PC-3 (cell line): Measurements from ENCODE around the gene SMIM1. TPM values are rescaled to one million over a fixed set of nuclear protein-coding genes. Genes with fewer than 3 reads are reported as not detected.

Experiments used
- ATAC-seq: fragments of 200-7000 bp; cut with Tn5 transposase; 2 replicates; pipeline ENCODE4 v1.9.1; 2020; ENCODE audit warnings: mild to moderate bottlenecking, moderate library complexity
- BruUV-seq: library from RNA; stranded (reverse); fragments of 400-500 nt; replicated peaks from 2 replicates; lab custom pipeline; 2021; lab: Mats Ljungman, UMichigan
- CTCF ChIA-PET: fragments of 300-600 bp; sonication (Branson Sonifier 250); formaldehyde crosslinking; loops from one replicate; lab custom pipeline; 2022; ENCODE audit warnings: antibody characterized with exemption; lab: Charles Lee
- POLR2A ChIA-PET: fragments of 300-600 bp; sonication (Branson Sonifier 250); formaldehyde crosslinking; loops from one replicate; lab custom pipeline; 2022; ENCODE audit warnings: antibody characterized with exemption; ENCODE audit not compliant: unreplicated experiment; lab: Charles Lee
- DNase-seq: peaks from one replicate; pipeline ENCODE4 v3.0.0-alpha.2; 2015
- H2AFZ ChIP-seq: fragments of 300-600 bp; sonication (generic); 2 replicates; pipeline ENCODE4 v1.6.0; 2016; ENCODE audit warnings: antibody characterized with exemption, low read length
- H3F3A ChIP-seq: fragments of 300-600 bp; sonication (generic); one replicate; pipeline ENCODE4 v1.6.0; 2017; ENCODE audit warnings: antibody characterized with exemption, low read length, control low read depth, mild to moderate bottlenecking; ENCODE audit not compliant: unreplicated experiment
- H3K27ac ChIP-seq: fragments of 300-600 bp; sonication (generic); 2 replicates; pipeline ENCODE4 v1.5.1; 2016; ENCODE audit warnings: mild to moderate bottlenecking, low read length
- H3K27me3 ChIP-seq: fragments of 300-600 bp; sonication (generic); 2 replicates; pipeline ENCODE4 v1.6.1; 2016; ENCODE audit warnings: low read length, mixed read lengths
- H3K36me3 ChIP-seq: fragments of 300-600 bp; sonication (generic); 2 replicates; pipeline ENCODE4 v1.6.1; 2016; ENCODE audit warnings: low read depth, mixed run types, low read length, mixed read lengths
- H3K4me1 ChIP-seq: fragments of 300-600 bp; sonication (generic); 2 replicates; pipeline ENCODE4 v1.5.1; 2016; ENCODE audit warnings: low read length; ENCODE audit not compliant: insufficient read depth
- H3K4me2 ChIP-seq: fragments of 300-600 bp; sonication (generic); 2 replicates; pipeline ENCODE4 v1.6.0; 2016; ENCODE audit warnings: low read length
- H3K4me3 ChIP-seq: fragments of 300-600 bp; sonication (generic); 2 replicates; pipeline ENCODE4 v1.5.1; 2016; ENCODE audit warnings: mild to moderate bottlenecking, low read length, mixed read lengths
- H3K79me2 ChIP-seq: fragments of 300-600 bp; sonication (generic); 2 replicates; pipeline ENCODE4 v1.6.1; 2017; ENCODE audit warnings: low read length, mixed read lengths
- H3K9ac ChIP-seq: fragments of 300-600 bp; sonication (generic); 2 replicates; pipeline ENCODE4 v1.6.0; 2016; ENCODE audit warnings: mild to moderate bottlenecking, low read length
- H3K9me2 ChIP-seq: fragments of 300-600 bp; sonication (generic); replicated peaks from 2 replicates; pipeline ENCODE4 v1.6.1; 2016; ENCODE audit warnings: mixed run types, low read length, mixed read lengths
- H3K9me3 ChIP-seq: fragments of 300-600 bp; sonication (generic); 2 replicates; pipeline ENCODE4 v1.6.1; 2016; ENCODE audit warnings: low read length, mixed read lengths
- H4K20me1 ChIP-seq: fragments of 300-600 bp; sonication (generic); 2 replicates; pipeline ENCODE4 v1.6.1; 2016; ENCODE audit warnings: low read length, mixed read lengths
- EZH2 ChIP-seq: fragments of 300-600 bp; sonication (generic); IDR thresholded peaks from one replicate; pipeline ENCODE4 v1.6.1; 2017; ENCODE audit warnings: antibody characterized with exemption, mild to moderate bottlenecking, low read length; ENCODE audit not compliant: unreplicated experiment
- EZH2phosphoT487 ChIP-seq: fragments of 300-600 bp; sonication (generic); IDR thresholded peaks from 2 replicates; pipeline ENCODE4 v1.6.1; 2018; ENCODE audit warnings: mild to moderate bottlenecking, antibody characterized with exemption, low read length, borderline replicate concordance
- intact Hi-C: fragments of 100-400 bp; cut with micrococcal nuclease; formaldehyde crosslinking; loops from 2 replicates; pipeline ENCODE4 v1.9.0; 2023
- total RNA-seq: library from RNA; depleted of rRNA; stranded (reverse); fragments of >200 nt; gene quantifications from 2 replicates; pipeline ENCODE4 v1.2.3, GENCODE V29; 2014
- TF ChIP-seq, protein P1 (sequence below): fragments of 300-600 bp; sonication (generic); conservative IDR thresholded peaks from 2 replicates; pipeline ENCODE4 v1.5.1; 2017; ENCODE audit warnings: antibody characterized with exemption, low read depth, mild to moderate bottlenecking, low read length

Gene SMIM1
- total RNA-seq, 1 experiment from 2014 or later = 10.8 TPM

DNA sequence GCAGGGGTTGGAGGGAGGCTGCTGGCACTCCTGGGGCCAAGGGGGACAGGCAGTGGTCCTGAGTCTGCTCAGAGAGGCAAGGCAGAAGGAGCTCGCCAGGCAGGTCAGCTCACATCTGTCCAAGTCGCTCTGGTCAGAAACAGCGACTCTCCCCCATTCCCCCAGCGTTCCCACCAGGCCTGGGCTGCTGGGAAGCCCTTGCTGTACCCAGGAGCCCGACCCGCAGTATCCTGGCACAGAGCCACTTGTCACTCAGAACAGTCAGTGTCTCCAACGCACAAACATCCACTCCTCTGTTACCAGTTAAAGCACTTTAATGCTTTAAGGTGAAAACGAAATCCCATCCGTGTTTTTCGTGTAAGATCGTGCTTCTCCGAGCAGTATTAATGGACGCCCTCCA lies 36.9 kb upstream of the SMIM1 start:
- CTCF ChIA-PET = no interaction called here
- intact Hi-C loops = no loop called here
- no TSS peak for BruUV-seq
- no peak for DNase-seq
- POLR2A ChIA-PET = no interaction called here
- H3K9me3 ChIP-seq = no peaks in the 10 kb centered on the region
- H3K36me3 ChIP-seq = peaks cover 28% of the 10 kb centered on the region
- H3K4me2 ChIP-seq = no peak overlapping the region
- H3K9ac ChIP-seq = no peak overlapping the region
- no peaks in the 10 kb centered on the region for H4K20me1 ChIP-seq
- H3K79me2 ChIP-seq = no peaks in the 10 kb centered on the region
- no peak for ATAC-seq
- no peak for TF ChIP-seq EZH2
- TF ChIP-seq, protein P1, sequence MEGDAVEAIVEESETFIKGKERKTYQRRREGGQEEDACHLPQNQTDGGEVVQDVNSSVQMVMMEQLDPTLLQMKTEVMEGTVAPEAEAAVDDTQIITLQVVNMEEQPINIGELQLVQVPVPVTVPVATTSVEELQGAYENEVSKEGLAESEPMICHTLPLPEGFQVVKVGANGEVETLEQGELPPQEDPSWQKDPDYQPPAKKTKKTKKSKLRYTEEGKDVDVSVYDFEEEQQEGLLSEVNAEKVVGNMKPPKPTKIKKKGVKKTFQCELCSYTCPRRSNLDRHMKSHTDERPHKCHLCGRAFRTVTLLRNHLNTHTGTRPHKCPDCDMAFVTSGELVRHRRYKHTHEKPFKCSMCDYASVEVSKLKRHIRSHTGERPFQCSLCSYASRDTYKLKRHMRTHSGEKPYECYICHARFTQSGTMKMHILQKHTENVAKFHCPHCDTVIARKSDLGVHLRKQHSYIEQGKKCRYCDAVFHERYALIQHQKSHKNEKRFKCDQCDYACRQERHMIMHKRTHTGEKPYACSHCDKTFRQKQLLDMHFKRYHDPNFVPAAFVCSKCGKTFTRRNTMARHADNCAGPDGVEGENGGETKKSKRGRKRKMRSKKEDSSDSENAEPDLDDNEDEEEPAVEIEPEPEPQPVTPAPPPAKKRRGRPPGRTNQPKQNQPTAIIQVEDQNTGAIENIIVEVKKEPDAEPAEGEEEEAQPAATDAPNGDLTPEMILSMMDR = no peak
- no peak overlapping the region for H3K4me3 ChIP-seq
- no peaks in the 10 kb centered on the region for H3K27me3 ChIP-seq
- no peak overlapping the region for H3K27ac ChIP-seq
- no peaks in the 10 kb centered on the region for H3F3A ChIP-seq
- no peak overlapping the region for H2AFZ ChIP-seq
- no peaks in the 10 kb centered on the region for H3K4me1 ChIP-seq
- H3K9me2 ChIP-seq = no peaks in the 10 kb centered on the region

DNA sequence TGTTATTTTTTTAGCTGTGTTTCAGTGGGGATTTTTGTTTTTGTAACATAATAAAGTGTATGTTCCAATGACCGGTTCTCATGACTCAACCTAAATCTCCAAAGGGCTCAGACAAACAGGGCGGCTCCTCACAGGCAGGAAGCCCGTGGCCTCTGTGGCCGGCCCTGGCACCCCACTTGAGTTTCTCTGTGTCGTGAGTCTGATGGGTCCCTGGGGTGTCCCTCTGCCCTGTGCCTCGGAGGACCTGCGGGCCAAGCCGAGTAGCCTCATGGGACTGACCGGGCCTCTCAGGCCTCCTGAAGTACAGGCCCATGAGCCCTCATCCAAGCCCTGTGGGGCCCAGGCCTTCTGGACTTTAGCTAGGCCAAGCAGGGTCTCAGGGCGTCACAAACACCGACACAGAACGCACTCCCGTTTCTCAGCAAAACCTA lies 36.4 kb upstream of the SMIM1 start:
- H3K9ac ChIP-seq = no peak overlapping the region
- H3K36me3 ChIP-seq = peaks cover 28% of the 10 kb centered on the region
- CTCF ChIA-PET = no interaction called here
- no peak overlapping the region for H3K4me3 ChIP-seq
- H3K9me3 ChIP-seq = no peaks in the 10 kb centered on the region
- POLR2A ChIA-PET = no interaction called here
- H3K79me2 ChIP-seq = no peaks in the 10 kb centered on the region
- no peaks in the 10 kb centered on the region for H3F3A ChIP-seq
- no TSS peak for BruUV-seq
- H3K9me2 ChIP-seq = no peaks in the 10 kb centered on the region
- H3K4me1 ChIP-seq = no peaks in the 10 kb centered on the region
- intact Hi-C loops = no loop called here
- no peak overlapping the region for H3K27ac ChIP-seq
- H3K27me3 ChIP-seq = no peaks in the 10 kb centered on the region
- no peaks in the 10 kb centered on the region for H4K20me1 ChIP-seq
- no peak overlapping the region for H2AFZ ChIP-seq
- DNase-seq = no peak
- ATAC-seq = no peak
- no peak overlapping the region for H3K4me2 ChIP-seq
- TF ChIP-seq EZH2phosphoT487 (no peak), EZH2 (no peak)
- TF ChIP-seq, protein P1 = no peak

DNA sequence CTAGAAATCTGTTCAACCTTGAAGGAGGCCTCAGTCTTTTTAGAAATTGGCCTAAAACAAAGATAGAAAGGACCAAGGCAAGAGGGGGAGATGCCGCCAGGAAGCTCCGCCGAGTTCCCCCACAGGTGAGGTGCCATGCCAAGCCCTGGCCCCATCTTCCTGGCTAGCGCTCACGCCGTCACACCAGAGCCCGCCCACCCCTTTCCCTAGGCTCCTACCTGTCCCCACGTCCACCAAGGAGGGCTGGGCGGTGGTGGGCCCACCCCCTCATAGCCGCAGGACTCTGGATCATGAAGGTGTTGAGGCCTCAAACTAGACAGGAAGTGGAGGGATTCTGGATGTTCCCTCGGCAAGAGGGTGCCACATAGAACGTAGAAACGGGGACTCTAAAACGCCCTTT lies 35.8 kb upstream of the SMIM1 start:
- H3K36me3 ChIP-seq = peaks cover 29% of the 10 kb centered on the region
- no peaks in the 10 kb centered on the region for H3K79me2 ChIP-seq
- no peak overlapping the region for H2AFZ ChIP-seq
- no peak for DNase-seq
- H3K27ac ChIP-seq = no peak overlapping the region
- H3K4me3 ChIP-seq = no peak overlapping the region
- H3K9me2 ChIP-seq = no peaks in the 10 kb centered on the region
- H3K9ac ChIP-seq = no peak overlapping the region
- no peaks in the 10 kb centered on the region for H3K9me3 ChIP-seq
- ChIA-PET CTCF (no interaction called here), POLR2A (no interaction called here)
- TF ChIP-seq, protein P1 = no peak
- TF ChIP-seq EZH2phosphoT487 (no peak), EZH2 (no peak)
- intact Hi-C loops = no loop called here
- BruUV-seq = no TSS peak
- H3F3A ChIP-seq = no peaks in the 10 kb centered on the region
- ATAC-seq = no peak
- no peak overlapping the region for H3K4me2 ChIP-seq
- no peaks in the 10 kb centered on the region for H3K4me1 ChIP-seq
- H3K27me3 ChIP-seq = no peaks in the 10 kb centered on the region
- no peaks in the 10 kb centered on the region for H4K20me1 ChIP-seq
